GM19239 (cell line): Measurements from ENCODE around the gene LHX4.

Source experiments
- DNase-seq: peaks from one replicate; pipeline ENCODE4 v3.0.0; 2011; ENCODE audit warnings: low spot score; ENCODE audit not compliant: insufficient read length
- FAIRE-seq: peaks from 2 replicates; lab custom pipeline; 2011; peaks lifted over from hg19 to GRCh38; lab: Jason Lieb, UNC

The LHX4 gene

GRCh38 chr1:180224902-180225301 lies 5.2 kb upstream of the LHX4 start:
- no peak for DNase-seq
- no peak for FAIRE-seq

DNA sequence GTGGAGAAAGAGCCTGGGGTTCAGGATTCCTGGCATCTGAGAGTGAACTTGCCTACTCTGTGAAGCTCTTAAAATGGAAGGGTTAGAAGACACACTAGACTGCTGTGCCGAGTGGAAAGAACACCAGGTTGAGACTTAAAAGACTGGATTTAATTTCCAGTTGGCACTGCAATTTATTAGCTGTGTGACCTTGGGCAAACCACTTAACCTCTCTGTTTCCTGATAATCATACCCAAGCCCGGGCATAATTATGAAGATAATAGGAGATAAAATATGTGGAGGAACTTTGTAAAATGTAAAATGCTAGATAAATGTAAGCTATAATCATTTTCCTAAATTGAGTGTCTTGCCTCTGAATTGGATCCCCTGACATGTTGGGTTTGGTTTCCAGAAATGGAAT lies 4.7 kb upstream of the LHX4 start:
- no peak for FAIRE-seq
- no peak for DNase-seq

GRCh38 chr1:180227861-180228647 lies 2.0 kb upstream of the LHX4 start:
- FAIRE-seq (no peak), DNase-seq (no peak)

- DNase-seq (peak; percentile 46), FAIRE-seq (no peak)
Measured at GRCh38 chr1:180228648-180229482, 1.2 kb upstream of the LHX4 start.

- DNase-seq (no peak), FAIRE-seq (no peak)
Measured at GRCh38 chr1:180230416-180230790, 339 bp downstream of the LHX4 start.

DNA sequence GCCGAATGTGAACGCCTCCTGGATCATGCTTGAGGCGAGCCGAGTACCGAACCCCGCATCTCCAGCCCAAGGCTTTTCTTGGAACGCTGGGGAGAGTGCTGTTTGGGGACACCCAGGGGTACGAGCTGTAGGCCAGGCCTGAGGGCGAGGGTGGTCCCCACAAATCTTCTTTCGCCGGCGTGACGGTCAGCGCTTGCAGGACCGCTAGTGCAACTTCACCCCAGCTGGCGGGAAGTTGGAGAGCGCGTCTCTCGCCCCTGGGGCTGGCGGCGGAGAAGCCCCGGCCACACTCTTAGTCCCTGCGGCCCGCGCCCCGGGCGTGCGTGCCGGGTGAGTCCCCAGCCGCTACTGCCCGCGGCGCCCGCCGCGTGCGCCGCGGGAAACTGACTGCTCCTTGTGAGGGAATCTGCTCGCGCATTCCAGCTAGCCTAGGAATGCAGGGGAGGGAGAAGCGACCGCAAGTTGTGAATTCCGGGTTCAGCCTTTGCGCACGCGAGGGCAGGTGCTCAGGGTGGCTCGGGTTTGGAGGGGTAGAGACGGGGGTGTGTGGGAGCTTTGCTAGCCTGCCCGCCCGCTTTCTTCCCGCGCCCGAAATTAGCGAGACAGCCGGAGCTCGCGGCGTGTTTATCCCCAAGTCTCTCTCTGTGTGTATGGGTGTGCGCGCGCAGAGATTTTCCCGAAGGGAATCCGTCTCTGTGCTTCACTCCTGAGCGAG lies 884 bp downstream of the LHX4 start:
- DNase-seq, result peak; percentile 31
- no peak for FAIRE-seq

- no peak for FAIRE-seq
- DNase-seq, result peak; percentile 36
Measured at GRCh38 chr1:180231506-180231921, 1.4 kb downstream of the LHX4 start.

DNA sequence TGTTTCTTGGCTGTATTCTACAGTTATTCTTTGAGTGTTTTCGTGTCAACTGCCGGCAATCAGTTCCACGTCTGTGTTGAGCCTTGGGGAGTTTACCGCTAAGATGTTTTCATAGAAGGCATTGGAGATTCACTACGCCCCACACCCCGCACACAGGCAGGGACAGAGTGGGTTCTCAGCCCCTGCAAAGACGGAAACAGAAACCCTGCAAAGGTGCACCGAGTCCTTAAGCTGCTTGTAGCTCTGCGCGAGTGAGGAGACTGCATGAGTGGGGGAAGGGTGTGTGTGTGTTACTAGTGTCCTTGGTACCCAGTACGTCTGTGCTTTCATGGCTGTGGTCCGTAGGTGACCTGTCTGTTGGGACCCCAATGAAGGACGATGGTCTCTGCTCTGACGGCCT lies 1.9 kb downstream of the LHX4 start:
- no peak for FAIRE-seq
- no peak for DNase-seq

GRCh38 chr1:180232521-180233043 lies 2.5 kb downstream of the LHX4 start:
- no peak for DNase-seq
- FAIRE-seq, result no peak

DNA sequence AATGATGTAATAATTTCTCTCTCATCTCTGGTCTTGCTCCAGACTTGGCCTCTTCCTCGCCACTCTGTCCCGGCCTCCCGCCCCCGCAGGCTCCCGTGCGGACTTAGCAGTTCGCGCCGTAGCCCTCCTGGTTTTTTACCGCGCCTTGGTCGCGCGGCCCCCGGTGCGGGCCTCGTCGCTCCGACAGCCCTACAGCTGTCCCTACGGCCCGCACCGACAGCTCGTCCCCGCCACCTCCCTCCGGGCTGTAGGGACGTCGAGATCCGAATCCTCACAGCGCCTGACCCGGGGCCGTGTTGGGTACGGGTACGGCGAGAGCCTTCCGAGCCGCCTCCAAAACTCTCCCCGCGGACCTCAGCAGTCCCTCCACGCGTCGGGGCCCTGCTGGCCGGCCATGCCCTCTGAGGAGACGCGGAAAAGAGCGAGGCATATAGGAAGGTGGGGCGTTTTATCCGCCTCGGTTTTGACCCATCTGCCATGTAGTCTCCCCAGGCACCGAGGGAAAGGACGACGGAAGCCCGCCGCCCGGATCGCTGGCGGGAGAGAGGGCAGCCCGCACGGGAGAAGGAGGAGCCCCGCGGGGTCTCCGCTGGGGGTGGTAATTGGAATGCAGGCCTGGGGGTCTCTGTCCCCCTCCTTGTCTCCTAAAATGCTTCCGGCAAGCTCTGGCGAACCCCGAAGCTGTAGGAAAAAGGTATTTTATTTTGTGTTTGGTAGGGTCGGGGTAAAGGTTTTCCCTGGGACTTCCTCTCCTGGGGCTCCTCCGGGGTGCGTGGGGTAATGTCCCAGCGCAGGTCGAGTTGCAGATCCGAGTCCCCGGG lies 3.3 kb downstream of the LHX4 start:
- no peak for DNase-seq
- FAIRE-seq, result no peak

DNA sequence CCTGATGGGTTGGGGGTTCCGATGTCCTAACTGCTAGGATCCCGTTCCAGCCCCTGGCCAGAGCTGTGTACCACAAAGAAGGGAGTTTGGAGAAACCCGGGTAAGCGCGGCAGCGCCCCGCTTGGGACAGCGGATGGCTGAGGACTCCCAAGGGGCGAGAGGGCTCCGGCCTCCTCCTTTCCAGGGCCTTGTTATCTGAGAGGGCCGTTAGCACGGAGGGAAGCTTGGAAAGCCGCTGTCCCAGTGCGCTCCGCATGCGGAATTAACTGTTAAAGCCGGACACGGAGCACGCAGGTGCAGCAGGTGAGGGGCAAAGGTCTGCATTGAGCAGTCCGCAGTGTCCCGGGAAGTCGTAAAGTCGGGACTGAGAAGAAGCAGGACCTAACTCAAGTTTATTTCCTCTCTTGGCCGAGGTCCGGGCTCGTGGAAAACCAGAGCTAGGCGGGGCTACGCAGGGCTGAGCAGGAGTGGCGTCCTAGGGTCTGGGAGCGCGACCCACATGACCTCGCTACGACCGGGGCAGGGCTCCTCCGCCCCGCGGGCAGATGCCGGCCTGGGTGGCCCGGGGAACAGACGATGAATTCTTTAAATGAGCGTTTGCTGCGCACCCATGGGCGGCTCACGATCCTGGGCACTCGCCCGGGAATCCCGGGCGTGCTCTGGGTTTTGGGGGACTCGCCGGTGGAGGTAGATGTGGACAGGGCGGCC lies 4.5 kb downstream of the LHX4 start:
- DNase-seq, result no peak
- no peak for FAIRE-seq

DNA sequence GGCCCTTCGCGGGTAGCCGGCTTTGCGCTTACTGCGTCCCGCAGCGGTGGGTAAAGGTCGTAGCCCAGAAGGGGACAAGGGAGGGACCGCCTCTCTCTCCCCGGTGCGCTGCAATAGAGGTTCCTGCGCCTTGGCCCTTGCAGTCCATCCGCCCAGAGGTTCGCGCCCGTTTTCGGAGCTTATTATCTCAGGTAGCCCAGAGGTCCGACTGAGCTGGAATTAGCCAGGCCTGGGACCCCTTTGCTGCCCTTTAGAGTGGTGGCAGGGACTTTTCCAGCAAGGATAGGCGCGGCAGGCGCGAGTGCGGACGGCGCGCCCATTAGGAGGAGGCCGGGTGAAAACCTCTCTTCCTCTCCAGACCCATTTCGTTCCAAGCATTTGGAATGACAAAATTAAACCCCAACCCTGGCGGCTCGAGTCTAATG lies 5.0 kb downstream of the LHX4 start:
- FAIRE-seq, result no peak

DNA sequence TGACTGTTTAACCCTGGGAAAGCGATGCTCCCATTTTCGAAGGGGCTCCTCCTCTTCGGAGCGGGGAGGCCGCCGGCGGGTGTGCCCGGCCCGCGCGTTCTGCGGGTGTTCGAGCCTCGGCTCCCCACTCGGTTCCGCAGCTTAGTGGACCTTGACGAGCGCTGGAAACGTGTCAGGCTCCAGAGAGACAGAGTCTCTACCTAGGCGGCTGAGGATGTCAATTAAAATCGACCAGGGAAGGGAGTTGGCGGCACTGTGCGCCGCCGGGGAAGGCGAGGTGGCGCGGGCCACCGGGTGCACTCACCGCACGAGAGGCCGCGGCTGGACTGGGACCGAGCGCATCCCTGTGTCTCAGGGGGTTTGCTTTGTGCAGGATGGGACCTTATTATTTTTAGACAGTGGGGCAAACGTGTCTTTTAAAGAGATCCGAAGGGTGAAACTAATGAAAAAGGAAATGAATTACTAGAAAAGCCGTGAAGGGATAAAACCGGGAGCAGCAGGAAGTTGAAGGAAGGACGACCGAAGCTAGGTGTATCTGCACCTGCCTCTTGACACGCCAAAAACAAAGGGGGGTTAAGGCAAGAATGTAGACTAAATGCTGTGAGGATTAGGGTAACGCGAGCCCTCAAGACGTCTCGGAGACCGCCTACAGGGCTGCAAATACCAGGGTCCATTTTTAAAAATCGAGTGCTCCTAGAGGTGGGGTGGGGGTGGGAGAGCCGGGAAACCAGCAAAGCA lies 5.6 kb downstream of the LHX4 start:
- FAIRE-seq (no peak), DNase-seq (no peak)

More for the DNA sequence above, 5.0 kb downstream of the LHX4 start:
- DNase-seq, result no peak

DNA sequence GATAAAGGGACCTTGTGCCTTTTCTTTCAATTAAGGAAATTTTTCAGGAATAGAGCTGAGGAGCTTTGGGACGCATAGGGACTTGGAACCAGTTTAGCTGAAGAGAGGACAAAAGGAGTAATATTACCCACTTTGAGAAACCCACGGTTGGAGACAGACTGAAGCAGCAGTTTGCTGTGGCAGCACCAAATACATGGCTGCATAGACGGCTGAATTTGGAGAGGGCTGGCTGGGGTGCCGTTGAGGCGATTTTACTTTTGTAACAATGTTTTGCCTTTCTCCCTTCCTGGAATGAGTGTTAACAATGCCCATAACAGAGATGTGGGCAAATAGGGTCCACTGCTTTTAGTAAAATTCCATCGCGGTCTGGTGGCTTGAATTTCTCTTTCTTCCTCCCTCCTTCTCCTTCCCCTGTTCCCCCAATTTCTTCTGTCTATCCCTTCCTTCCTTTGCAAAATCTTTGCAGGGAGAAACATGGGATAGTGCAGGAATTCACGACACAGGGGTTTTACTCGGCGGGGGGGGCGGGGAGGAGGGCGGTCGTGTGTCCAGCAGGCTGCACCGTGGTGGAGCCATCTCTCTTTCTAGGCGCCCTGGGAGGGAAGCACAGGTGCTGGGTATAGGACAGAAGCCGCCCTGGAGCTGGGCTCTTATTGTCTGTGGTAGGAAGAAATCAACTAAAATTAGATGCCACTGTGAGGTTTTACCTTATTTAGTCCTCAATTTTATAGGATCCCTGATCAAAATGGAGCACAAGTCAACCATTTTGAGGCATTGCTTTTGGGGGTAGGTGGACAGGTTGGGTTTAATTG lies 6.8 kb downstream of the LHX4 start:
- no peak for FAIRE-seq
- DNase-seq, result no peak

DNA sequence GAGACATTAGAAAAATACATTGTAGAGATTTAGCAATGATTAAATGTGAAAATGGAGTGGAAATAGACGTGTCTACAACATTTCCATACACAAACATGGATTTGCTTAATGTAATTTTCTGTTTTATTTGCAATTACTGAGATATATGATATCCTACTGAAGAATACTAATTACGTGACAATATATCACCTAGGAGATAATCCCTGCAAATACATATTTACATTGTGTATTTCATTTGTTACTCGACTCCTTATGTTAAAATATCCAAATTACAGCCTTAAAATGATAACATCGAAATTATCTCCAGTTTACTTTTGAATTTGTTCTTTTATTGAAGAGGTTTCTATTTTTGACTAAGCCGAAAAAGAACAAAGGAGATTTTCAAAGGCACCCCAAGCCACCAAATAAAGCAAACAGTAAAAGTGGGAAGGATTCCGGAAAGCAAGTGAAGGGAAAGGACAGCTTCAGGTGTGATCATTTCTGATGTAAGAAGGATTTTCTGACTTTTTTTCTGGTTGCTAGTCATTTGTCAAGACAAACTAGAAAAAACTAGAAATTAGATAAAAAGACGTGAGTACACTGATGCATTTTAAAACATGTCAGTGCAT lies 7.9 kb downstream of the LHX4 start:
- FAIRE-seq, result no peak
- no peak for DNase-seq

DNA sequence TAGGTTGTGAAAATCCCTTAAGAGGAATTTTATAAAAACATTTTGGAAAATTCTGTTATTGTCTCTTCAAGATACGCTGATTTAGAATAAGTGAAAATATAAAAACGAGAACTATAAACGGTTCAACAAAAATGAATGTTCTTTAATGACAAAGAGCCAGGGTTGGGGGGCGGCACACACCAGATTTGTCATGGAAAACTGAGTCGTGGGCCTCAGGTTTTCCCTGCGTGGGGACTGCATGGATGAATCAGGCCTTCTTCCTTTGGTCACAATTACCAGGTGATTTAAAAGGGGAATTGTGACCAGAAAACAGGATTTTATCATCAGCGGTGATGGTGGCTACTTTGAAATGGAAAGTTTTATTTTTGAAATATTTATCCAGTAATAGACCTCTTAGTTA lies 8.6 kb downstream of the LHX4 start:
- no peak for FAIRE-seq
- DNase-seq, result no peak
